Hematopoietic multipotent progenitor cell treated with erythropoietin and hydrocortisone succinate and interleukin-3 and kit ligand, for 15 days (in vitro differentiated cells): ENCODE measurements around the gene JMJD1C.
"Not testable (repeated sequence)": the region's sequence is repeated elsewhere in the genome, so short reads cannot be mapped to it uniquely, and the experiment has no call there.

Source experiments
- DNase-seq: peaks from one replicate; pipeline ENCODE4 v3.0.0-alpha.2; 2015; ENCODE audit warnings: low spot score

The JMJD1C gene

DNA sequence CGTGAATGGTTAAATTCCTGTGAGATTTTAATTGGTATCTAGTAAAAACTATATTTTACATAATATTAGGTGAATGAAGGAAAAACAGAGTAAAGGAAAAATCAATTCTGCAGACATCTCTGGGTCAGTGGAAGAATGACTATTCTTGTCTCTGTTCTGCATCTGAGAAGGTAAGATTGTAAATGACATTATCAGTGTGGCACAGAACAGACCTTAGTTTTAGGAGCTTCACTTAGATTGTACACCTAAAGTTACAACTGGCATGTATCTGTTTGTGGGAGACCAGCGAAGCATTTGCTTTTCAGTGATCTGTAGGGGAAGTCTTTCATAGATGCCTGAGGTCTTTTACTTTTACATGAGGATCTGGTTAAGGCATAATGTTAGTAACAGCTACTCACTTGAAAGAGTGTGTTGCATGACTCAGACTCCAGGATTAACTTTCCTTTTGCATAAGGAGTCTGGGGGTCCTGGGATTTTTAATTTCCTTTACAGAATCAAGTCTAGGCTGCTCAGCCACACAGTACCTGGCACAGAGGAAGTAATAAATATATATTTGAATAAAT is 56.2 kb downstream of the JMJD1C start:
- DNase-seq, result no peak

DNA sequence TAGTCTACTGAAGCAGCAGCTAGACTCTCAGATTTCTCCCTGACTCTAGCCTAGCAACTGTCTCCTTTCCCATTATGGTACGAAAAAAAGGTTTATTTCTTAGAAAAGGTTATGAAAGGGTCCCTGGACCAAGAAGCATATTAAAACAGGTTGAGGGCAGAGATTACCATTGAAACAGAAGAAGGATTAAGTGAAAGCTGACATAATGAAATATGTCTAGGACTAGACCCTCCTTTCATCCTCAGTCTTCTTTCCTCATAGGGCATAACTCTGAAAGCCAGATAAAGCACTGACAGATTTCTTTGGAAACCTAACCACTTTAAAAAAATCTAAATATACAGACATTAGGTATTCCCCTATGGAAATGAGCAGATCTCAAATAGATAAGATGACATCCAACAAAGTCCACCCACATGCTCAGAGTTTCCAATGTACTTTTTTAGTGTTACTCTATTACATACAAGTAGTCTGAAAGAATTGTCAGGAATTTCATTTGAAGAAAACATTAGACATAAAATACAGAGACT is 58.6 kb downstream of the JMJD1C start:
- DNase-seq, result no peak

DNA sequence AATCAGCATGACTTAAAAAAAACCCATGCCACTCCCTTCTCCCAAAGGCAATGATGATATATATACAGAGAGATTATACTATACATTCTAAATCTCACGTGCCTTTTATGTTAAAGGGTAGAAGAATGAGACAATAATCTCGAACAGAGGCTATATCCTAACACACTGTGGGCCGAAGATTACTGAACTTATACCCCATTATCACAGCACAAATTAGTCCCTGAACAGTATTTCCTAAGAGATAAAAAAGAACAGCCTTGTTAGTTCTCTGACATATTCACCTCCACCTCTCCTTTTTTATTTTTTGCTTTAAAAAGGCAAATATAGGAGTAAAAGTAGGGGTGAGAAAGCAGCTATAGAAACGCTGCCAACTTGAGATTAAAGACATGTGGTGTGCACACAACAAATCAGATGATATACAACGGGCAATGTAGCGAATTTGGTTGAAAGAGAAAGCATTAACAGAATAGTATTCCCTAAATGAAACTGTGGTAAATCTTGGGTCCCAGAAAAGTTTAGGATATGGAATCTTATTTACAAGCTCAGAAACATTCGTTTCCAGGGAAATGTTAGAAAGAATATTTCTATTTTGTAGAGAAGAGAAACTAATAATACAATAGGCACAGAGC is 69.5 kb downstream of the JMJD1C start:
- DNase-seq, result peak; percentile 15

DNA sequence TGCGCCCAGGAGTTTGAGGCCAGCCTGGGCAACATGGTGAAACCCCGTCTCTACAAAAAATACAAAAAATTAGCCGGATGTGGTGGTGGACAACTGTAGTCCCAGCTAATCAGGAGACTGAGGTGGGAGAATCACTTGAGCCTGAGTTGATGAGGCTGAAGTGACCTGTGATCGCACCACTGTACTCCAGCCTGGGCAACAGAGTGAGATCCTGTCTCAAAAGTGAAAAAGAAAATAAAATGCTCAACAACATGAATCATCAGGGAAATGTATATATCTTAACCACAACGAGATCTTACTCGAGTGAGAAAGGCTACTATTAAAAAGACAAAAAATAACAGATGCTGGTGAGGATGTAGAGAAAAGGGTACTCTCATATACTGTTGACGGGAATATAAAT is 72.7 kb downstream of the JMJD1C start:
- DNase-seq, result no peak

DNA sequence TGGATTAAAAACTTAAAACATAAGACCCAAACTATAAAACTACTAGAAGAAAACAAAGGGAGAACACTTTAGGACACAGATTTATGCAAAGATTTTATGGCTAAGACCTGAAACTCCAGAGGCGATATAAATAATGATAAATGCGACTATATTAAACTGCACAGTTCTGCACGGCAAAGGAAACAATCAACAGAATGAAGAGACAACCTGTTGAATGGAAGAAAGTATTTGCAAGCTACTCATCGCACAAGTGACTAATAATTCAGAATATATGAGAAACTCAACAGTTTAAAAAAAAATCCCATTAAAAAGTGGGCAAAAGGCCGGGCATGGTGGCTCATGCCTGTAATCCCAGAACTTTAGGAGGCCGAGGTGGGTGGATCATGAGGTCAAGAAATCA is 73.6 kb downstream of the JMJD1C start:
- DNase-seq, result no peak

DNA sequence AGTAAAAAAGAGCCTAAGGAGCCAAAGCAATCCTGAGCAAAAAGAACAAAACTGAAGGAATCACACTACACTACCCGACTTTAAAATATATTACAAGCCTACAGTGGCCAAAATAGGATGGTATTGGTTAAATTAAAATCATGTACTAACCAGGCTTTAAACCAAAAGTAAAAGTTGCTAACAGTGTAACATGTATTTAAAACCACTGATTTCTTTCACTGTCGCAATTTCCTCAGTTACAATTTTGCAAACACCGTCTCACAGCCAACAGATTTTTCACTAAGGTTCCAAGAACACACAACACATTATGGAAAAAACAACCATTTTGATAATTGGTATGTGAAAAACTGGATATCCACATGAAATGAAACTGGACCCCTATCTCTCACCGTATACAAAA is 74.0 kb downstream of the JMJD1C start:
- DNase-seq, result no peak

DNA sequence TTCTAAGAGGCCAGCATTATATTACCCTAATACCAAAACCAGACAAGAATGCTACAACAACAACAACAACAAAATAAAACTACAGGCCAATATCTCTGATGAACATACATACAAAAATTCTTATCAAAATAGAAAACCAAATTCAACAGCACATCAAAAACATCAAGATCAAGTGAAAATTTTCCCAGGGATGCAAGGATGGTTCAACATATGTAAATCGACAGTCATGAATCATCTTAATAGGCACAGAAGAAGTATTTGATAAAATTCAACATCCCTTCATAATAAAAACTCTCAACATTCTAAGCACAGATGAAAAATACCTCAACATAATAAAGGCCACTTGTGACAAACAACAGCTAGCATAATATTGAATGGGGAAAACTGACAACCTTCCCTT is 75.3 kb downstream of the JMJD1C start:
- no peak for DNase-seq

DNA sequence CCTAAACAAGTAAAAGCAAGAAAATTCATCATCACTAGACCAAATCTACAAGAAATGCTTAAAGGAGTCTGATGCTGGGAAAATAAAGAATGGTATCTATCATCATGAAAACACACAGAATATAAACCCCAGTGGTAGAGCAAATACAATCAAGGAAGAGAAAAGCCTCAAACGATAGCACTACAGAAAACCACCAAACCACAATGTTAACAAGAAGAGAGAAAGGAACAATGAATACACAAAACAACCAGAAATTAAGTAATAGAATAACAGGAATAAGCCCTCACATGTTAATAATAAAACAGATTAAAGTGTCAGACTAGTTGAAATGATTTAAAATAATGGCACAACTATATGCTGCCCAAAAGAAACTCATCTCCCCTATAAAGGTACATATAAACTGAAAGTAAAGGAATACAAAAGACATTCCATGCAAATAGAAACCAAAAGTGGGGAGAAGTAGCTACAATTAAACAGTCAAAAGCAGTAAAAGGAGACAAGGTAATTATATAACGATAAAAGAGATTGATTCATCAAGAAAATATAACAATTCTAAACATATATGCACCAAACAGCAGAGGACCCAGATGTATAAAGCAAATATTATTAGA is 77.3 kb downstream of the JMJD1C start:
- DNase-seq, result no peak

DNA sequence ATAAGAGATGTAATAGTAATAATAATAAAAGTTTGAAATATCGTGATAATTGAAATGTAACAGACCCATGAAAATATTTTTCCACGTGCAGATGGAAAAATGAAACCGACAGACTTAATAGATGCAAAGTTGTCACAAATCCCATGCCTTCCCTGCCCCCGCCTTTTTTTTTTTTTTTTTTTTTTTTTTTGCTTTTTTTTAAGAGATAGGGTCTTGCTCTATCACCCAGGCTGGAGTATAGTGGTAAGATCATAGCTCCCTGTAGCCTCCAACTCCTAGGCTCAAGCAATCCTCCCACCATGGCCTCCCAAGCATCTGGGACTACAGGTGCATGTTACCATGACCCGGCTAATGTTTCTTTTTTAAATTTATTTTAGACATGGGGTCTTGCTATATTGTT is 80.5 kb downstream of the JMJD1C start:
- no peak for DNase-seq

DNA sequence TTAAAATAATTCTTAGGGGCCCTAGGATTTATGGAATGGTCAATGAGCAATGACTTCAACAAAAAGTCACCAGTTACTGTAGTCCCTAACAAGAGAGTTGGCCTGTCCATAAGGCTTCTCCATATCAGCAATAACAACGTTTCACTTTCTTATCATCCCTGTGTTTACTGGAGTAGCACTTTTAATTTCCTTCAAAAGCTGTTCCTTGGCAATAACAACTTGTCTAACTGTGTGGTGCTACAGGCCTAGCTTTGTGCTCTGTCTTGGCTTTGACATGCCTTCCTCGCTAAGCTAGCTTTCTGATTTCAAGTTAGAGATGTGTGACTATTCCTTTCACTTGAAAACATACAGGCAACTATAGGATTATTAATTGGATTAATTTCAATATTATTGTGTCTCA is 81.1 kb downstream of the JMJD1C start:
- DNase-seq, result no peak

DNA sequence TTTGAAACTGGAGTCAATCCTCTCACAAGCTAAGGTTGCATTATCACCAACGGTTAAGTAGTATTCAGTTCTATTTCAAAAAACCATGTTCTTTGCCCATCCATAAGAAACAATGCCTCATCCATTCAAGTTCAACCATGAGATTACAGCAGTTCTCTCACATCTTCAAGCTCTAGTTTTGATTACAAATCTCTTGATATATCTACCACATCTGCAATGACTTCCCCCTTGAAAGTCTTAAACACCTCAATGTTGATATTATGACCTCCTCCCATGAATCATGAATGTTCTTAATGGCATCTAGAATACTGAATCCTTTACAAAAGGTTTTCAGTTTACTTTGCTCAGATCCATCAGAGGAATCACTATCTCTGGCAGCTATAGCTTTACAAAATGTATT is 81.8 kb downstream of the JMJD1C start:
- DNase-seq, result no peak

DNA sequence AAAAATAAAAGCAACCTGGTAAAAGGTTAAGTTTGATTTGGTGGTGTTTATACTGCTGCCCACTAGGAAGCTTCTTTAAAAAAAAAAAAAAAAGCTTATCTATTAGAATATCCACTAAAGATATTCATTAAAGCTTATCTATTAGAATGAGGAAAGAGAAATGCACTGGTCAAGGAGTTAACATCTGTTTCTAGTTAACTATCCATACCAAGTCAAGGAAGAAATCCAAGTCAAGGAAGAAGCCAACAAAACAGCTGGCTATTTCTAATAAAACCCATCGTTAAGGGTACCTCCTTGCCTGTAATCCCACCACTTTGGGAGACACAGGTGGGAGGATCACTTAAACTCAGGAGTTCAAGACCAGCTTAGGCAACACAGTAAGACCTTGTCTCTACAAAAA is 82.6 kb downstream of the JMJD1C start:
- no peak for DNase-seq

DNA sequence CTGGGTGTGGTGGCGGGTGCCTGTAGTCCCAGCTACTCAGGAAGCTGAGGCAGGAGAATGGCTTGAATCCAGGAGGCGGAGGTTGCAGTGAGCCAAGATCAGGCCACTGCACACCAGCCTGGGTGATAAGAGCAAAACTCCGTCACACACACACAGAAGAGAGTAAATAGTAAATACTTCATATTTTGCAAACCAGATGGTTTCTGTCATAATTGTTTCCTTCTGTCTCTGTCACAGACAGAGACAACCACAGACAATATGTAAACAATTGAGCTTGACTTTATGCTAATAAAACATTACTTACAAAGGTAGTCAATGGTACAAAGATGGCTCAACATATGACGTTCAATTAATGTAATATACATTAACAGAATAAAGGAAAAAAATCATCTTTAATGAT is 83.7 kb downstream of the JMJD1C start:
- DNase-seq, result peak; percentile 14

DNA sequence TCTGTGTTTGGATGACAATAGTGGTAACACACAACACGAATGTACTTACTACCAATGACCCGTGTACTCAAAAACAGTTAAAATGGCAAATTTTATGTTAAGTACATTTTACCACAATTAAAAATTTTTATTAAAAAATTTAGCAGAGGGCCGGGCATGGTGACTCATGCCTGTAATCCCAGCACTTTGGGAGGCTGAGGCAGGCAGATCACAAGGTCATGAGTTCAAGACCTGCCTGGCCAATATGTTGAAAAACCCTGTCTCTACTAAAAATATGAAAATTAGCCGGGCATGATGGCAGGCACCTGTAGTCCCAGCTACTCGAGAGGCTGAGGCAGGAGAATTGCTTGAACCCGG is 88.5 kb downstream of the JMJD1C start:
- not testable (repeated sequence) for DNase-seq

DNA sequence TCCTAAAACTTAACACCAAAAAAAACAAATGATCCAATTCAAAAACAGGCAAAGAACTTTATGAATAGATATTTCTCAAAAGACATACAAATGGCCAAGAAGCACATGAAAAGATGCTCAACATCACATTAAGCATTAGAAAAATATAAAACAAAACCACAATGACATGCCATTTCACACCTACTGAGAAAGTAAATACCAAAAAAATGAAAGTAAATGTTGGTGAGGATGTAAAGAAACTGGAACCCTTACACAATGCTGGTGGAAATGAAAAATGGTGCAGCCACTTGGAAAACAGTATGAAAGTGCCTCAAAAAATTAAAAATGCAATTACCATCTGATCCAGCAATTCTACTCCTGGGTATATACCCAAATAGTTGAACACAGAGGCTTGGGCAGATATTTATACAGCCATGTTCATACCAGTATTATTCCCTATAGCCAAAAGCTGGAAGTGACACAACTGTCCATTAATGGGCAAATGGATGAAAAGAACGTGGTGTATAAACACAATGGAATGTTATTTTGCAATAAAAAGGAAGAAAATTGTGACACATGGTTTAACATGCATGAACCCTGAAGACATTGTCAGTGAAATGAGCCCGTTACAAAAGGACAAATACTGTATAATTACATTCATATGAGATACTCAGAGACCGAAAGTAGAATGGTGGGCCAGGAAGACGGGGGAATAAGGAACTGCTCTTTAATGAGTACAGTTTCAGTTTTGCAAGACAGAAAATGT is 89.0 kb downstream of the JMJD1C start:
- DNase-seq, result no peak

DNA sequence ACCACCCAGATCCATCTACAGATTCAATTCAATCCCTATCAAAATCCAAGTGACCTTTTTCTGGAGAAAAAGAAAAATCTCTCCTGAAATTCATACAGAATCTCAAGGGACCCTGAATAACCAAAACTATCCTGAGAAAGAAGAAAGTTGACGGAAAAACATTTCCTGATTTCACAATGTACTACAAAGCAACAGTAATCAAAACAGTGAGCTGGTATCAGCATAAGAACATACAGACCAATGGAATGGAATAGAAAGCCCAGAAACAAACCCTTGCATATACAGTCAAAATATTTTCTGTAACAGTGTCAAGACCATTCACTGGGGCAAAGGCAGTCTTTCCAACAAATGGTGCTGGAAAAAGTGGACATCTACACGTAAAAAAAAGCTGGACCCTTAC is 89.9 kb downstream of the JMJD1C start:
- no peak for DNase-seq

DNA sequence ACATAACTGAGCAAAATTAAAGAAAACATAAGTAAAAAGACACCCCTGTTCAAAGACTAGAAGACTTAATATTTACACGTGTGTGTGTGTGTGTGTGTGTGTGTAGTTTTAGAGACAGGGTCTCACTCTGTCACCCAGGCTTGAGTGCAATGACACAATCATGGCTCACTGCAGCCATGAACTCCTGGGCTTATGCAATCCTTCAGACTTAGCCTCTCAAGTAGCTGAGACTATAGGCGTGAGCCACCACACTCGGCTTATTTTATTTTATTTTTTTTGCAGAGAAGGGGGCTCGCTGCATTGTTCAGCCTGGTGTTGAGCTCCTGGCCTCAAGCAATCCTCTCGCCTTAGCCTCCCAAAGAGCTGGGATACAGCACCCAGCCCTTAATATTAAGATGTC is 90.3 kb downstream of the JMJD1C start:
- no peak for DNase-seq

DNA sequence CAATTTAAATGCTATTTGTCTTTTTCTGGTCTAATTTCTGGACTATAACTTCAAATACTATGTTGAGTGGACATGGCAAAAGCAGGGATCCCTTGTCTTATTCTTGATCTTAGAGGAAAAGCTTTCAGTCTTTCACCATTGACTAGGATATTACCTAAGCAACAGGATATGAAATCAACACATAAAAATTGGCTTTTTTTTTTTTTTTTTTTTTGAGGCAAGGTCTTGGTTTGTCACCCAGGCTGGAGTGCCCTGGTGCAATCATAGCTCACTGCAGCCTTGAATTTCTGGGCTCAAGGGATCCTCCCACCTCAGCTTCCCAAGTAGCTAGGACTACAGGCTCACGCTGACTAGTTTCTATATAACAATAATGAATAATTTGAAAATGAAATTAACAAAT is 90.8 kb downstream of the JMJD1C start:
- DNase-seq, result no peak

DNA sequence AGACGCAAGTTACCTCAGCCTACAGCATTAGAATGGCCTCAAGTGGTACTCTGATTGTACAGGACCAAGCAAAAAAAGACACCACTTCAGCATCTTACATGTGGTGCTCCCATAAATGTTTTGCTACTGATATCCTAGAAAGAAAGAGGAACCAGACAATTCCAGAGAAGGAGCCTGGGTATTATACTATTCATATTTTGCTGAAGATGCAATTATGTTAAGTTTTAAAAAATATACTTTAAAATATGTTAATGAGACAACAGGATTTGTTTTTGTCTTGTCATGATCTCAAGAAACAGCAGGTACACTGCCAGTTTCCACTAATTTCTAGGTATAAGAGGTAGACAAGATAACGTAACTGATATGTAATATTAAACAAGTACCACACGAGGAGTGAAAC is 92.6 kb downstream of the JMJD1C start:
- no peak for DNase-seq

DNA sequence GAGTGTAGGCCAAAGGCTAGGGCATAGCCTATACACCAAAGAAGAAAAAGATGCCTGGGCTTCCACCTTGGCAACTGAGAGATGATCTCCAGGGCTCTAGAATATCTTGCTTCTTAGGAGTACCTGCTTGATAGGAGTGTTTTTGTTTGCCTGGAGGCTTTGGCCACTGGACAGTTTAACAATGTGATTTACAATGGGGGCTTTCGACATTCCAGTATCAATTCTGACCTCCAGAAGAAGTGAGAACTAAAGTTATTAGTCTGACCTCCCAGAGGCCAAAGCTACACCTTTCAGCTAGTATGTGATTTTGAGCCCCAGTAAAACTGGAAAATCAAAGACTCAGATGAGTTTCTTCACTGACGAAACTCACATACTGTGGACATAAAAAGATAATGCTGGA is 96.1 kb downstream of the JMJD1C start:
- no peak for DNase-seq

DNA sequence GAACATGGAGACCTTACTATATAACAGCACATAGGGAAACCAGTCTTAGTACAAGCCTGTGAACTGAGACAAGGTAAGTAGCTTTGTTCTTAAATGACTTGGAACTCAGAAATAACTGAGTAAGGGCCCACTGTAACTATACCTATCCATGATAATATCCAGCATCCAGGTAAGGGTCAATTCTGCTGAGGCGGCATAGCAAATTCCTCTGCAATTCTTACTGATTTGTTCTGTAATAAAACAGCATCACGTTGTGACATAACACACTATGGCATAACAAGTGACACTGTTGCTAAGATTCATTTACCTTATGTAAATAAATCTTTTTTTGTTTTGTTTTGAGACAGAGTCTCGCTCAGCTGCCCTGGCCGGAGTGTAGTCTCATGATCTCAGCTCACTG is 97.4 kb downstream of the JMJD1C start:
- no peak for DNase-seq

DNA sequence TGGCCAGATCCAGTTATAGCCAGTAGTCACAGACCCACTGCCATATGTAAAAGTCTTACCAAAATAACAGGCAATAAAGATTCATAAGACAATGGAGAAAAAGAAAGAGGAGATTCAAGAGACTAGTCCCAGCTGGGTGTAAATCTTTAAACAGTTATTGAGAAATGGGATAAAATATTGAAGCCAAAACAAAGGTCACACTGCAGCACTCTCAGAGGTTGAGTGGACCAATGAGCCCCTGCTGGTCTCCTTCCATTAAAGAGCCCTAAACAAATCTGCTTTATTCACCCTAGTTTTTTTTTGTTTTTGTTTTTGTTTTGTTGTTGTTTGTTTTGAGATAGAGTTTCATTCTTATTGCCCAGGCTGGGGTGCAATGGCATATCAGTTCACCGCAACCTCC is 98.8 kb downstream of the JMJD1C start:
- DNase-seq, result no peak
